Measurements from ENCODE around the gene GDF2. TPM values are rescaled to one million over a fixed set of nuclear protein-coding genes. Genes with fewer than 3 reads are reported as not detected.

Gene GDF2
- total RNA-seq, 2 donors from 2014 or later = not detected

- no peak overlapping the region for H3K4me3 ChIP-seq
- no peaks in the 10 kb centered on the region for H3K9me3 ChIP-seq
- DNase-seq (ENCODE audit: low spot score) = no peak
- no peaks in the 10 kb centered on the region for H3K36me3 ChIP-seq
- H3K27ac ChIP-seq = no peak overlapping the region
- TF ChIP-seq CTCF (IDR thresholded peaks at IDR 0.05) = no peak
- no peaks in the 10 kb centered on the region for H3K27me3 ChIP-seq (replicated peaks; ENCODE audit: insufficient read depth)
- ATAC-seq (ENCODE audit: insufficient number of reproducible peaks, low FRiP score, low read depth) = no peak
- no peaks in the 10 kb centered on the region for H3K4me1 ChIP-seq (ENCODE audit: control insufficient read depth in 1 of 2, low read depth in 2 of 2)
Observed at GRCh38 chr10:47354900-47355299, 32.6 kb downstream of the GDF2 start.

GRCh38 chr10:47356708-47357107, 34.5 kb downstream of the GDF2 start:
- Histone ChIP-seq H3K4me1 (ENCODE audit: control insufficient read depth in 1 of 2, low read depth in 2 of 2) (no peaks in the 10 kb centered on the region), H3K27ac (no peak overlapping the region), H3K36me3 (no peaks in the 10 kb centered on the region), H3K9me3 (no peaks in the 10 kb centered on the region), H3K27me3 (replicated peaks; ENCODE audit: insufficient read depth) (no peaks in the 10 kb centered on the region), H3K4me3 (no peak overlapping the region)
- ATAC-seq (ENCODE audit: insufficient number of reproducible peaks, low FRiP score, low read depth) (no peak), DNase-seq (ENCODE audit: low spot score) (no peak)
- TF ChIP-seq CTCF (IDR thresholded peaks at IDR 0.05) = no peak

DNA sequence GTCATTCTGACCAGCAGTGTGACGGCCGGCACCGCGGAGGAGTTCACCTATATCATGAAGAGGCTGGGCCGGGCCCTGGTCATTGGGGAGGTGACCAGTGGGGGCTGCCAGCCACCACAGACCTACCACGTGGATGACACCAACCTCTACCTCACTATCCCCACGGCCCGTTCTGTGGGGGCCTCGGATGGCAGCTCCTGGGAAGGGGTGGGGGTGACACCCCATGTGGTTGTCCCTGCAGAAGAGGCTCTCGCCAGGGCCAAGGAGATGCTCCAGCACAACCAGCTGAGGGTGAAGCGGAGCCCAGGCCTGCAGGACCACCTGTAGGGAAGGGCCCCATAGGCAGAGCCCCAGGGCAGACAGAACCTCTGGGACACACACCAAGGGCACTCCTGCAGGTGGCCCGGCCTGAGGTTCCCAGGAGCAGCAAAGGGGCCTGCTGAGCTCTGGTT, 34.9 kb downstream of the GDF2 start:
- H3K27me3 ChIP-seq (replicated peaks; ENCODE audit: insufficient read depth) = no peaks in the 10 kb centered on the region
- H3K36me3 ChIP-seq = no peaks in the 10 kb centered on the region
- no peak for ATAC-seq (ENCODE audit: insufficient number of reproducible peaks, low FRiP score, low read depth)
- H3K4me1 ChIP-seq (ENCODE audit: control insufficient read depth in 1 of 2, low read depth in 2 of 2) = no peaks in the 10 kb centered on the region
- no peak overlapping the region for H3K4me3 ChIP-seq
- DNase-seq (ENCODE audit: low spot score) = no peak
- H3K27ac ChIP-seq = no peak overlapping the region
- no peak for TF ChIP-seq CTCF (IDR thresholded peaks at IDR 0.05)
- no peaks in the 10 kb centered on the region for H3K9me3 ChIP-seq

DNA sequence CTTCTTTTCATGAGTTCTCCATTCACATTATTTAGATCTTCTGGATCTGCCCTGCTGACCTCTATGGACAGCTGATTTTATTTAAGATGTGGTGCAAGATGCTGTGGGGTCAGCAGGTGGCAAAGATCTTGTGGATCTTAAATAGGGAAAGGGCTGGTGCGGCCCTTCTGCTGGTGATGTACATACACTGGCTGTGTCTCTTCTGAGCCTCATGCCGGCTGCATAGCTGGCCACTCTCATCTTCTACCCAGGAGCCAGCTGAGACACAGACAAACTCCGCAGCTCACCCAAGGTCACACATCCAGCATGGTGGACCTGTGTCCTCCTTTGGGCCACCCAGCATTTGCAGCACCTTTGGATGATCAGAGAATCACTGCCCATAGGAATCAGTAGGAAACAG, 35.7 kb downstream of the GDF2 start:
- no peak overlapping the region for H3K27ac ChIP-seq
- H3K9me3 ChIP-seq = no peaks in the 10 kb centered on the region
- H3K36me3 ChIP-seq = no peaks in the 10 kb centered on the region
- no peaks in the 10 kb centered on the region for H3K27me3 ChIP-seq (replicated peaks; ENCODE audit: insufficient read depth)
- no peak for ATAC-seq (ENCODE audit: insufficient number of reproducible peaks, low FRiP score, low read depth)
- no peaks in the 10 kb centered on the region for H3K4me1 ChIP-seq (ENCODE audit: control insufficient read depth in 1 of 2, low read depth in 2 of 2)
- no peak for TF ChIP-seq CTCF (IDR thresholded peaks at IDR 0.05)
- H3K4me3 ChIP-seq = no peak overlapping the region
- DNase-seq (ENCODE audit: low spot score) = no peak

DNA sequence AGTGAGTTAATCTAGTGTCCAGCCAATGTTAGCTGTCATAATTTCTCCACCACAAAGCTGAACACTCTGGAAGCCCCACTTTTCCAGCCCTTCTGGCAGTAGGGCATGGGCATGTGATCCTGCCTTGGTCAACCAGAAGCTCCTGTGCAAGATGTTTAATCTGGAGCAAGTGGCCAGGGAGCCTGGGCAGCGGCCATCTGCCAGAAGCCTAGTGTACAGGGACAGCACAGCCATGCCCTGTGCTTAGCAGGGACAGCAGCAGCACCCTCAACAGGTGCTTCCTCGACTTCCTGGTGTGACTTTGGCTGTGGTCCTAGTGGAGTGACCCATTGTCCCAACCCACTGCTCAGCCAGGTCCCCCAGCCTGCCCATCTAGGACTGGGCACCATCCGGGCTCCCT, 36.2 kb downstream of the GDF2 start:
- DNase-seq (ENCODE audit: low spot score) (no peak), ATAC-seq (ENCODE audit: insufficient number of reproducible peaks, low FRiP score, low read depth) (no peak)
- Histone ChIP-seq H3K4me3 (no peak overlapping the region), H3K9me3 (no peaks in the 10 kb centered on the region), H3K36me3 (no peaks in the 10 kb centered on the region), H3K27me3 (replicated peaks; ENCODE audit: insufficient read depth) (no peaks in the 10 kb centered on the region), H3K4me1 (ENCODE audit: control insufficient read depth in 1 of 2, low read depth in 2 of 2) (no peaks in the 10 kb centered on the region), H3K27ac (no peak overlapping the region)
- TF ChIP-seq CTCF (IDR thresholded peaks at IDR 0.05) = no peak

All from thoracic aorta (tissue), 2 donors.